ENCODE measurements around the gene MYMK.

DNA sequence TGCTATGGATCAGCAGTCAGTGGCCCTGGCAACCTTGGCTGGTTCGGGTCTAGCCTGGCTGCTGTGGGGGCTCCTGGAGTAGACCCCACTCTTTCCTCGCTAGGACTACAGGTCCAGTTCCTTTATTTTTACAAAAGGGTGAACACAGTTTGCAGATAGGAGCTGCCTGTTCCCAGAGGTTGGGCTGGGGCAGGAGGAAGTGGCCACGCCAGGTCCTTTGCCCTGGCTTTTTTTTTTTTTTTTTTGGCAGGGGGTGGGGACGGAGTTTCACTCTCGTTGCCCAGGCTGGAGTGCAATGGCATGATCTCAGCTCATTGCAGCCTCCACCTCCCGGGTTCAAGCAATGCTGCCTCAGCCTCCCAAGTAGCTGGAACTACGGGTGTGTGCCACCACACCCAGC lies 53.8 kb downstream of the MYMK start:
- TF ChIP-seq, protein P1, sequence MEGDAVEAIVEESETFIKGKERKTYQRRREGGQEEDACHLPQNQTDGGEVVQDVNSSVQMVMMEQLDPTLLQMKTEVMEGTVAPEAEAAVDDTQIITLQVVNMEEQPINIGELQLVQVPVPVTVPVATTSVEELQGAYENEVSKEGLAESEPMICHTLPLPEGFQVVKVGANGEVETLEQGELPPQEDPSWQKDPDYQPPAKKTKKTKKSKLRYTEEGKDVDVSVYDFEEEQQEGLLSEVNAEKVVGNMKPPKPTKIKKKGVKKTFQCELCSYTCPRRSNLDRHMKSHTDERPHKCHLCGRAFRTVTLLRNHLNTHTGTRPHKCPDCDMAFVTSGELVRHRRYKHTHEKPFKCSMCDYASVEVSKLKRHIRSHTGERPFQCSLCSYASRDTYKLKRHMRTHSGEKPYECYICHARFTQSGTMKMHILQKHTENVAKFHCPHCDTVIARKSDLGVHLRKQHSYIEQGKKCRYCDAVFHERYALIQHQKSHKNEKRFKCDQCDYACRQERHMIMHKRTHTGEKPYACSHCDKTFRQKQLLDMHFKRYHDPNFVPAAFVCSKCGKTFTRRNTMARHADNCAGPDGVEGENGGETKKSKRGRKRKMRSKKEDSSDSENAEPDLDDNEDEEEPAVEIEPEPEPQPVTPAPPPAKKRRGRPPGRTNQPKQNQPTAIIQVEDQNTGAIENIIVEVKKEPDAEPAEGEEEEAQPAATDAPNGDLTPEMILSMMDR (IDR thresholded peaks at IDR 0.05) = no peak
- no peak for TF ChIP-seq EP300 (IDR thresholded peaks at IDR 0.05)
- TF ChIP-seq POLR2A (IDR thresholded peaks at IDR 0.05) = no peak
